GM12892 (cell line): Measurements from ENCODE around the gene SCOC.

Experiments used
- POLR2A ChIP-seq: IDR thresholded peaks from 2 replicates; pipeline ENCODE4 v1.6.1; 2011; ENCODE audit warnings: low read depth, low read length, control low read depth
- POLR2AphosphoS5 ChIP-seq: IDR thresholded peaks from 2 replicates; pipeline ENCODE4 v1.6.1; 2011; ENCODE audit warnings: low read depth, low read length, control low read depth
- TAF1 ChIP-seq: IDR thresholded peaks from 2 replicates; pipeline ENCODE4 v1.6.1; 2011; ENCODE audit warnings: low read depth, mild to moderate bottlenecking, control low read depth, low read length, borderline replicate concordance

DNA sequence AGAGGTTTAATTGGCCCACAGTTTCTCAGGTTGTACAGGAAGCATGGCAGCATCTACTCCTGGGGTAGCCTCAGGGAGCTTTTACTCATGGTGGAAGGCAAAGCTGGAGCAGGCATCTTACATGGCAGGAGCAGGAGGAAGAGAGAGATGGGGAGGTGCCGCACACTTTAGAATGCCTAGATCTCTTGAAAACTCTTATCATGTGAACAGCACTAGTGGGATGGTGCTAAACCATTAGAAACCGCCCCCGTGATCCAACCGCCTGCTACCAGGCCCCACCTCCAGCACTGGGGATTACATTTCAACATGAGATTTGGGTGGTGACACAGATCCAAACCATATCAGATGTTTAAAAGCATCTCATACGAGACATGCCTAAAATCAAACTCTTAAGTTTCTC lies 41.6 kb upstream of the SCOC start:
- no peak for TF ChIP-seq POLR2A
- TF ChIP-seq TAF1, result no peak
- no peak for TF ChIP-seq POLR2AphosphoS5
